HG03196 (cell line): Measurements from ENCODE around the gene TLNRD1.

Experiments used
- ATAC-seq: cut with Tn5 transposase; IDR thresholded peaks from one replicate; pipeline ENCODE4 v1.9.1; 2021; ENCODE audit not compliant: unreplicated experiment

TLNRD1 gene

DNA sequence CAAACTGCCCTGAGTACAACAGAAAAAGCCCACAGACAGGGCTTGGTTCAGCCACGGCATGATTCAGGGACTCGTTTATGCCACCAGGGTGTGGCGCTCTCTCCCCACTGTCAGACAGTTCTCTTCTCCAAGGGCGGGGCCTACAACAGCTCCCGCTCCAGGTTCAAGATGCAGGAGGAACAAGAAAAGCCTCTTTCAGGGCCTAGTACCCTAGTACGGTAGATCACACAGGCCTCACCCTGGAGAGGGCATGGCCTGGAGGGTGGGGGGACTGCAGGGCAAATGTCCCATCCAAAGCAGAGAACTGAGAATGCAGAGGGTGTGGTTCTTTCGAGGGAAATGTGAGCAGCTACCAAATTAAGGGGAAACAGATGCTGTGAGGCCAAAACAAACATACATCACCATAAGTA lies 23.1 kb upstream of the TLNRD1 start:
- no peak for ATAC-seq

DNA sequence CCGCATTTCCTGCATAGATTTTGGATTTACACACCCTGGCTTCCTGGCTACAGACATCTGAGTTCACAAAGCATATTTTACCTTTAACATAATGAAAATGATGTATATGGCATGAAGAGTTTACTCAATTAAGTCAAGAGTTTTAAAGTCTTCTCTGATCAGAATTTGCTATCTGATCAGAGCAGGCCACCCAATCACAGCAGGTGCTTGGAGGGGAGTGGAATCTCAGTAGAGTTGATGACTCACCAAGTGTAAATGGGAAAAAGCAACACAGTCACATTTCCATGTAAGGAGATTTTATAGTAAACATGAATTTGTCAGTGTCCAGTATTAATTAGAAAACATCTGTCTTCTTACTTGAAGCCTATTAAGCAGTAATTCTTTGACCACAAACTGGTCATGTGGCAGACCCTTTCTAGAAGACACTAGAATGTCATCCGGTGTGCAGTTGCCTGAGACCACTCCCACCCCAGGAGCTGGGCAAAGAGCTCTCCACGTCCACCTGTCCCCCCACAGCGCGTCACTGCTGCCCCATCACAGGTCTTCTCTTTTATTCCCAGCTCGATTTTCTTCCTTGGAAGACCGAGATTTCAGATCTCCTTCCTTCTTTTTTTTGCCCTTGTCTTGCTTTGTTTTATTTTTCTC lies 21.9 kb upstream of the TLNRD1 start:
- ATAC-seq = no peak

DNA sequence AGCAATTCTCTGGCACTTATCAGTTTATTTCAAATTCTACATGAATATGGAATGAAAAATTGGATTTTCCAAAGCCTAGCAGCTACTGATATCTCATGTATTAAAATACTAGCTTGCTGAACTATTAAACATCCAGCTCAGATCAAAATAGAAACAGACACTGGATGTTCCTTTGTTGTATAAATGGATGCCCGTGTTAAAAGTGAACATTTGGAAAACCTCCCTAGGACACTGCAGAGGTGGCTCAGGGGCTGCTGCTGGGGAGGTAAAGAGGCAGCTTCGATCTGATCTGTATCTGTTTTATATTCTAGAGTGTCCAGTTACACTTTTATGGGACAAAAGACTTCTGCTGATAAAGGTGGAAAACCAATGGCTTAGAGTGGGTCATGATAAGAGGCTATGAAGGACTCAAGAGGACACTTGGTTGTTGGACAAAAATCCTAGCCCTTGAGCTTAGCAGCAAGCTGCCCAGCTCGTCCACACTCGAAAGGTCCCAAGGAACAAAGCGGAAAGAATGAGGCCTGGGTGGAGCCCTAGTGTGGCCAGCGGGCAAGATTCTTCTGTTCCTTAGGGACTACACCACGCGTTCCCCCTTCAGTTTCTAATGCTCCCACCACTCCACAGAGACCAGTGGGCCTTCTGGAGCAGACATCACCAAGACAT lies 21.1 kb upstream of the TLNRD1 start:
- no peak for ATAC-seq

DNA sequence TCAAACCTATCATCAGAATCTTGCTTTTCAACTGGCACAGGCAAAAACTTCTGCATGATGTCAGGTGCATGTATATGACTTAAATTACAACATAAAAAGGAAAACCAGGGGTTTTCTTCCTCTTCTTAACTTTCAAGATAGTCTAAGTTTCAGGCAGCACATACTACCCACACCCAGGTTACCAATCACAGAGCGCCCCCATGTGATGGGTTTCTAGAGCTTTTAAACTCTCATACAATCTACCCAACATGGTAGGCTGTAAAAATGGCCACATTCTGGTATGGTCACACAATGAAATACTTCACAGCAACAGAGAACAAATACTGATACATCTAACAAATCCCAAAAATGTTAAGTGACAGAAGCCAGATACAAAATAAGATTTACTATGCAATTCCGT lies 18.5 kb upstream of the TLNRD1 start:
- ATAC-seq = no peak

DNA sequence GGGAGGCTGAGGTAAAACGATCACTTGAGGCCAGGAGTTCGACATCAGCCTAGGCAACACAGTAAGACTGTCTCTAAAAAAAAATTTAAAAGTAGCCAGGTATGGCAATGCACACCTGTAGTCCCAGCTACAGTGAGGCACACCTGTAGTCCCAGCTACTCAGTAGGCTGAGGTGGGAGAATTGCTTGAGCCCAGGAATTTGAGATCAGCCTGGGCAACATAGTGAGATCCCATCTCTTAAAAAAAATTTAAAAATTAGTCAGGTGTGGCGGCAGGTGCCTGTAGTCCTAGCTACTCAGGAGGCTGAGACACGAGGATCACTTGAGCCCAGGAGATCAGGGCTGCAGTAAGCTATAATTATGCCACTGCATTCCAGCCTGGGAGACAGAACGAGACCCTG lies 17.9 kb upstream of the TLNRD1 start:
- no peak for ATAC-seq

DNA sequence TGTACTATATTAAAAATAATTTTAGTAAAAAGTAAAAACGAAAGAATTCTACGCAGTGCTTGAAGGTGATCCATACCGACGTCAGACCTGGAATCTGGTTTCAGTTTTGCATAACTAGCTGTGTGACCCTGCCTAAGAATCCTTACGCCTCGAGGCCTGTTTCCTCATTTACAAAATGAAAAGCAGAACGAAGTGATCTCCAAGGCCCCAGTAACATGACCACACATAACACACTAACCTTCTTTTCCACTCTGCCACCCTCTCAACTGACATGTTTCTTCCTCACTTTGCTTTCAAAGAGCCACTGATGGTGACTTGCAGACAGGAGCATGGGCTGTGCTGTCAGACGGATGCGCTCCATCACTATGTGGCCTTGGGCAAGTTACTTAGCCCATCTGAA lies 15.9 kb upstream of the TLNRD1 start:
- no peak for ATAC-seq

DNA sequence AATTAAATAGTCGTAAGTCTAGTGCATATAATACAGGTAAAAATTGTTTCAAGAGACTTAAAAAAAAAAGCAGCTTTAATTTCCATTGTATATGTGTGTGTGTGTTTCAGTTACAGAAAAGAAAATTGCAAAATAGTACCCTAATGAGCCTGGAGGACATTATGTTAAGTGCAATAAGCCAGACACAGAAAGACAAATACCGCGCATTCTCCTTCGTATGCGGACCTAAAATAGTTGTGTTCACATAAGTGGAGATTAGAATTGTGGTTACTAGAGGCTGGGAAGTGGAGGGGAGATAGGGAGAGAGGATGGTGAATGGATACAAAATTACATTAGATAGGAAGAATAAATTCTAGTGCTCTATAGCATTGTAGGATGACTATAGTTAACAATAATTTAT lies 14.7 kb upstream of the TLNRD1 start:
- ATAC-seq = no peak

DNA sequence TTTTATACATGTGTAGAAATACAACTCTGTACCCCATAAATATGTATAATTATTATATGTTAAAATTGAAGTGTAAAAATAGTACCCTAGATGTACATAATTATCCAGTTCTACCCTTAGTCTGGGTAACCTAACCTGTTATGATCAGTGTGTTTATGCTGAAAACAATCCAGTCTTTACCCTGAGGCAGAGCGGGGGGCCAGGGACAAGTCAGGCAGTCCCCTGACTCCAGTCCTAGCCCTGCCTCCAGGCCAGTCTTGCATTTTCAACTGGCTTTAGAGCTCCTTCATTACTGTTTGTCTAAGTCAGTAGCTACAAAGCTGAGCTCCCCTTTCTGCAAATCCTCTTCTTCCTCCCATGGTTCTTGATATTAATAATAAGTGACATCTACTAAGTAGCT lies 14.2 kb upstream of the TLNRD1 start:
- no peak for ATAC-seq

DNA sequence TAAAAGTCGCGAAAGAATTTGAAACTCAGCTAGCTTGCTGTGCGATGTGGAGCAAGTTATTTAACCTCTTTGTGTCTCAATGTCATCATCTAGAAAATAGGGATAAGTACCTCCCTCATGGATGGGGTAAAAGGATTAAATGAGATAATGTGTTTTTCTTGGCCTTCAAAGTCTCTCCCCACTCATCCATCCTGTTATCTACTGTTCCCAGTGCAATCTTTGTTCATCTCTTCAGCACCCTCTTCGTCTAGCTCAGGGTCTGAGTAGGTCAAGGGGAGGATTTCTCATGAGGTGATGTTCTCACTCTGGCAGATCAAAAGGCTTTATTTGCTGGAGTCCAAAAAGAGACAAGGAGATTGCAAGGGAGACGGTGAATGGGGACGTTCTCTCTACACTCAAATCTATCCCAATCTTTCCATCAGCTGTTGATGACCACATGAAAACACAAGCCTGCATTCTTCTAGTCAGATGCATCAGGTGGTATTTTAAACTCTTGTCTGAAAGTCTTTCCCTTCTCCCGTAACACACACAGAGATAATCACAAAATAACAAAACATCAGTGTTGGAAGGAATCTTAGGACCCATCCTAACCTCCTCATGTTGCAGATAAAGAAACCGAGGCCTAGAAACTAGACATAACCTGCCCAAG lies 12.5 kb upstream of the TLNRD1 start:
- ATAC-seq = no peak

DNA sequence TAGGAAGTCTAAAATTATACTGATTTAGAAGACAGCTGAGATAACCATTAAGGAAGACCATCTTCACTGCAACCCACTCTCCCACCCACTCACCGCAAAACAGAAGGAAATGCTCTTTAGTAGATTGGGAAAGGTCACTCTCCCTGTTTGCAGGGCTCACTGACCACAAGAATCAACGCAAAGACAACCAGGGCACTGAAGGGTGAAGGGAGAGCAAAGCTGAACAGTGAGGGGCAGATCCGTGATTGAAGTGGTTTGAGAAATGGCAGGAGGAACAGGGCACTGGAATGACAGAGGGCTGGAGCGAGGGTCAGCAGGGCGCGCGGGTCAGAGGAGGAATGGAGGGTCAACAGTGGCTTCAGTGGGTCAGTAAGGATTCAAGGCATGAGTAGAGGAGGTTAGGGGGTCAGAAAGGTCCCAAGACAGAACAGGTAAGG lies 11.6 kb upstream of the TLNRD1 start:
- peak; percentile 5 for ATAC-seq

DNA sequence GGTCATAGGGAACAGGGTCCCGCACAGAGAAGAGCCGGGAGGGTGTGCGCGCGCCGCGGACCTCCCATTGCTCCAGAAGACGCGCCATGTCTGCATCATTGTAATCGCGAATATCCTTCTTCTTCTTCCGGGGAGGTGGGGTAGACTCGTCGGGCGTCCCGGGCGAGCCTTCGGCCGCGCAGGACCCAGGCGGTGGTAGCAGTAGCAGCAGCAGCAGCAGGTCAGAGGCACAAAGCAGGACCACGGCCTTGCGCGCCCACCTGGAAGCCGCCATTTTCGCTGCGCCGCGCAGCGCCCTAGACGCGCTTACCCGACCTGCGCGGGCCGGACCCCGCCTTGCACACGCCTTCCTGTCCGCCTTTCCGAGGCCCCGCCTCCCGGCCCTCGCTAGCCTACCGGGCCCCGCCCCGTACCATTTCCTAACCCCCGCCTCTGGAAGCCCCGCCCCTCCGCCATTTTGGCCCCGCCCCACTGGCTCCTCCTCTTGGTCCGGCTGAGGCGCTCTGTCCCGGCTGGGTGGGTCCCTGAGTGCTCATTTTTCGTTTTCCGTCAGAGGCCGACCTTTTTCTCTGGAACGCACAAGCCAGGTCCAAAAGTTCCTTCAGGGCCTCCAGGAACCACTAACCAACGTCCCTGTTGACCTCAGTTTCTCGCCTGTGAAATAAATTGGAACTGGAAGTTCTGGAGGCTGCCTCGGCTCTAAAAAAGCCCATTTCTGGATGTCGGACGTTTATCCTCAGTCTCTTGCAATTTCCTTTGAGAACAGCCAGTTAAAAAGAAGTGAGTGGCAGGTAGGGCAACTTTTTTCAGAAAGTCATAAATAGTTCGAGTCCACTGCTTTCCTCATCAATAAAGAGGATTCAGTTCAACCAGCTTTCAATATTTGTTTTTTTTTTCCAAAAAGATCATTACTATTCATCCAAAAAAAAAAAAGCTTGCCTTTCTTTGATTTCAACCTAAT lies 10.9 kb upstream of the TLNRD1 start, which contains the start of gene MESD:
Gene MESD (minus strand): TSS at position 302 of the 961 bp plus-strand sequence. CDS start 28 bp downstream, at position 274.
- peak; percentile 94 for ATAC-seq

DNA sequence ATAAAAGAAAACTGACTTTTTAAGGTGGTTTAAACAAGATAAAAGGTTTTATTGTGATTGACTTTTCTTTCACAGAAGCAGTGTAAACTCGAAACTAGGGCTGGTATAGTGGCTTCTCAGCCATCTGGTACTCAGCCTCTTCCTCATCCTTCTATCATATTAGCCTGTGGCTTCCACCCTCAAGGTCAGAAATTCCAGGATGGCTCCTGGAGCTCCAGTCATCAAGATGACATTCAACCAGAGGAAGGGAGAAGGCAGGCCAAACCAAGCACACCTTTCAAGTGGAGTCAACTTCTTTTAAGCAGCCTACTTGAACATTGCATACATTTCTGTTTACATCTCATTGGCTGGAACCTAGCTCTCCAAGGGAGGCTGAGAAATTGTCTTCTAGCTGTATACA lies 9.8 kb upstream of the TLNRD1 start:
- no peak for ATAC-seq

DNA sequence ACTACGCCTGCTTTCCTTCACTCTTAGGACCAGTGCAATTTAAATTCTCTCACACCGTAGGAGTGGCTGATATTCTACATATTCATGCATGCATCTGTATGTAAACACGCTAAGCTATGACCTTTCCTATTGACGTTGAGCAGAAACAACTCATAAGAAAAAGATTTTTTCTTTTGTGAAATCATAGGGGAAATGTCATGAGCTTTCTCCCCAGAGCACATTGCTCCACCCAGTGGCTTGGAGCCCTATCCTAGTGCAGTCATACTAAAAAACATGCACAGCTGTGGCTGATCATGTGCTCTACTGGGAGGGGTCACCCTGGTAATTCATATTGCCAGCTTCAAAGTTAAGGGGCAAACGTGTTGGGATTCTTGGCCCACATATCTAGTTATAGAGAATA lies 9.3 kb upstream of the TLNRD1 start:
- no peak for ATAC-seq

DNA sequence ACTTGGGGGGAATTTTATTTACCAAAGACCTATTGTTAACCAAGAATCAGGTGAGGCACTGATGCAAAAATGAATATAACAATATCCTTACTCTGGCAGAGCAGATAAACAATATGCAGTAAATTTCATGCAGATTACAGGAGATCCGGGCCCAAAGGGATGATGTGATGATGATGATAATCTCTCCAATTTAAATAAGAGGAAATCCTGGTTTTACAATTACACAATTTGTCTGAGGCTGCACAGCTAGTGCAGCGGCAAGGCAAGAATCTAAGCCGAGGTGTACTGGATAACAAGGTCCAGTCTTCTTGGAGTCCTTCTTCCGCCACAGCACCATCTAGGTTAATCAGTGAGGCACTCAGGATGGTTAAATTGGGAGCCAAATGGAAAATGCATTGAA lies 8.7 kb upstream of the TLNRD1 start:
- ATAC-seq = no peak

DNA sequence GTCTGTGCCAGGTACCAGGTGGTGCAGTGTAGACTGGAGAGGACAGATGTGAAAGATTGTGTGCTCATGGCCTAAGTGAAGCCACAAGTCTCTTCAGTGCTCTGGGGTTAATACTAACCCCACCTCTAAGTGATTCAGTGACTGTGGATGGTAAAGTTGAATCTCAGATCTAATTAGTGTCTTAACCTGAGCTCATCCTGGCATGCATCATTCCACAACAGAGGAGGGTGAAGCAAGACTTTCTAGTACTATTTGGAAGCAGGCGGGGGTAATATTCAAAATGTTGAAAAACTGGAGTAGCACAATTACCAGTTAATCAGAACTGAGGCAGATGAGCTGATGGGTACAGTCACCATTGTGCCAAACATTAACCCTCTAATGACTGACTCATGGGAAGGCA lies 8.3 kb upstream of the TLNRD1 start:
- no peak for ATAC-seq

DNA sequence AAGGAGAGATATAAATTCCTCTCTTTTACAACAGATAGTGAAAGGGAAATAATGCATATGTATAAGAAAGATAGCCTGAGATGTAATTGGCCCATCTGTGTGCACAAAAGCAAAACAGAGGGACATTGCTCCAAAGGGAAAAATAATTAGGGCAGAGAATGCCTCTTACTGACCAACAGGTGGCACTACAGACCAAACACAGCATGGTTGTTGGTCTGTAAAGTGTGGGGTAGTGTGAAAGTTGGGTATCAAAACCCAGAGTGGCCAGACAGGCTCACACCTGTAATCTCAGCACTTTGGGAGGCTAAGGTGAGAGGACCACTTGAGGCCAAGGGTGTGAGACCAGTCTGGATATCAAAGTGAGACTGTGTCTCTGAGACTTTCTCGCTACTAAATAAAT lies 4.5 kb upstream of the TLNRD1 start:
- ATAC-seq = no peak

DNA sequence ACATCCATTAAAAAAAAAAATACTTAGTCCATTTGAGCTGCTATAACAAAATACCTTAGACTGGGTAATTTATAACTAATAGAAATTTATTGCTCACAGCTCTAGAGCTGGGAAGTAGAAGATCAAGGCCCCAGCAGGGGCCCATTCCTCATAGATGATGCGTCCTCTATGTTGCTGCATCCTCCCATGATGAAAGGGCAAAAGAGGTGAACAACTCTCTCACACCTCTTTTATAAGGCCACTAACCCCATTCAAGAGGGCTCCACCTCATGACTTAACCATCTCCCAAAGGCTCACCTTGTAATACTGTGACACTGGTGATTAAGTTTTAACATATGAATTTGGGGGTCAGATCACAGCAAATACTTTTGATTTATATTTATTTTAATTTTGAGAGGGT lies 3.0 kb upstream of the TLNRD1 start:
- ATAC-seq = no peak

DNA sequence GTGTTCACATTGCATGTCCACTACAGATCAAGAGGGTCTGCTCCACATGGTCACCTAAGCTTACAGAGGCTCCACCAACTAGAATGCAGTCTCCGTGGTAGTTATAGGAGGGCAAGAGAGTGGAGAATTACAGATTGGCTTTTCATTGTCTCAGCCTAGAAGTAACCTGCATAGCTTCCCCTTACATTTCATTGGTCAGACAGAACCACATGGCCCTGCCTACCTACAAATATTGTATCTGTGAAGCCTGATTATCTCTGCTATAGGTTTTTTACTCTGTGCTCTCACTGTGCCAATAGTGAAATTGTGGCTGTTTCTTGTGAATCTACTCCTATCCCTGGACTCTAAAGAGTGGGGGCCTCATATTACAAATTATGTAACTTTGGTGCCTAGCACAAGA lies 2.5 kb upstream of the TLNRD1 start:
- no peak for ATAC-seq

DNA sequence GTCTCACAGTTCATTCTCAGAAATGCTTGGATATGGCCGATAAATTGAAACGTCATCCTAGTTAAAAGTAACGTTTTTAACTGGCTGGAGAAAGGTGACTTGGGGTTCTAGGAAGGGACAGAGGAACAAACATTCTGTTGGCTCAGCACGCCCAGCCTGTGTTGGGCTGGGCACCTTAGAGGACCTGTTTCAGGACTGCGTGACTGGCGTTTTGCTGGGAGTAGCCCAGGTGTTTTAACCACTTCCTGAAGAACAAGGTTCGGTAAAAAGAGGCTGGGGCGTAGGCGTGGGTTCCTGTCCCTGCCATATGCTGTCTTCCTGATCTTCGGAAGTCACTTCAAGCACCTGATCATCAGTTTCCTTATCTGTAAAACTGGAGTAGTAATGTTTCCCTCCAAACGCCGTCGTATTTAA lies 1.1 kb upstream of the TLNRD1 start:
- no peak for ATAC-seq

DNA sequence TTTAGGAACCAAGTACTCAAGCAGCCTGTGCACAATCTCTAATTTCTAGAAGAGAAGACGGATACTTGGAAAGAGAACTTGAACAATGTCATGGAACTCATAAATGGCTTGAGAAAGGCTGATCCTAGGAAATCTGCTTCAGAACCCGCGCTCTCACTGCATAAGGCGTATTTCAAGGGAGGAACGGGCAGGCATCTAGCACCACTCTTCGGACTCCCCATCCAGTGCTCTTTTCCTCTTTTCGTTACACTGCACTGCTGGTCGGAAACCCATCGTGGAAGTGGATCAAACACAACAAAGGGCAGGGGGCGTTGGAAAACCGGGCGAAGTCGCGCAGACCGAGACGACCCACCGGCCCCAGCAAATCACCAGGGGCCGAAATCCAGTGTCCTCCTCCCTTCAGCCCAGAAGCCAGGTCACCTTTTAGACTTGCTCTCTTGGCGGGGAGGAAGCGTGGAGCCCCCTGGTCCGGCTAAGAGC lies 539 bp upstream of the TLNRD1 start:
- peak; percentile 0 for ATAC-seq
